ENCODE data around the gene SLC25A21.

Gene SLC25A21

GRCh38 chr14:36659010-36659821 lies 513.2 kb downstream of the SLC25A21 start:
- DNase-seq = no peak

GRCh38 chr14:36658123-36659009 lies 514.0 kb downstream of the SLC25A21 start:
- no peak for DNase-seq

GRCh38 chr14:36657399-36658122 lies 514.8 kb downstream of the SLC25A21 start:
- DNase-seq = no peak

- DNase-seq = no peak
Measured at GRCh38 chr14:36656687-36657398, 515.6 kb downstream of the SLC25A21 start.

- no peak for DNase-seq
Measured at GRCh38 chr14:36655963-36656686, 516.3 kb downstream of the SLC25A21 start.

GRCh38 chr14:36655571-36655962 lies 516.8 kb downstream of the SLC25A21 start:
- DNase-seq = no peak

- DNase-seq = no peak
Measured at GRCh38 chr14:36654794-36655381, 517.5 kb downstream of the SLC25A21 start.

GRCh38 chr14:36653962-36654793 lies 518.2 kb downstream of the SLC25A21 start:
- no peak for DNase-seq

- no peak for DNase-seq
Measured at GRCh38 chr14:36653413-36653812, 519.0 kb downstream of the SLC25A21 start.

- no peak for DNase-seq
Measured at GRCh38 chr14:36652542-36653201, 519.7 kb downstream of the SLC25A21 start.

- DNase-seq = no peak
Measured at GRCh38 chr14:36649872-36650650, 522.3 kb downstream of the SLC25A21 start.

GRCh38 chr14:36647824-36648753 lies 524.3 kb downstream of the SLC25A21 start:
- no peak for DNase-seq

- DNase-seq = no peak
Measured at GRCh38 chr14:36647417-36647823, 525.0 kb downstream of the SLC25A21 start.

- DNase-seq = no peak
Measured at GRCh38 chr14:36646664-36647416, 525.6 kb downstream of the SLC25A21 start.

- no peak for DNase-seq
Measured at GRCh38 chr14:36633580-36633979, 538.8 kb downstream of the SLC25A21 start.

Measured in activated effector memory CD4-positive, alpha-beta T cell treated with Interleukin-2 at 50 U/mL for 16 hours (primary cell).